PFSK-1 (cell line): Measurements from ENCODE around the gene CTIF.

Source experiments
- POLR2AphosphoS5 ChIP-seq: IDR thresholded peaks from 2 replicates; pipeline ENCODE4 v1.6.1; 2012; ENCODE audit warnings: low read depth, mild to moderate bottlenecking, control low read depth, low read length, moderate library complexity
- TF ChIP-seq, protein P1 (sequence below), 2 experiments: IDR thresholded peaks; 2 replicates each; pipeline versions ENCODE4 v1.6.1 to v1.8.0; 2011 to 2012; ENCODE audit warnings: low read depth in 2 of 2, low read length in 2 of 2, control low read depth in 1 of 2, inconsistent platforms in 1 of 2, mild to moderate bottlenecking in 1 of 2, moderate library complexity in 1 of 2; ENCODE audit not compliant: insufficient read depth in 1 of 2

DNA sequence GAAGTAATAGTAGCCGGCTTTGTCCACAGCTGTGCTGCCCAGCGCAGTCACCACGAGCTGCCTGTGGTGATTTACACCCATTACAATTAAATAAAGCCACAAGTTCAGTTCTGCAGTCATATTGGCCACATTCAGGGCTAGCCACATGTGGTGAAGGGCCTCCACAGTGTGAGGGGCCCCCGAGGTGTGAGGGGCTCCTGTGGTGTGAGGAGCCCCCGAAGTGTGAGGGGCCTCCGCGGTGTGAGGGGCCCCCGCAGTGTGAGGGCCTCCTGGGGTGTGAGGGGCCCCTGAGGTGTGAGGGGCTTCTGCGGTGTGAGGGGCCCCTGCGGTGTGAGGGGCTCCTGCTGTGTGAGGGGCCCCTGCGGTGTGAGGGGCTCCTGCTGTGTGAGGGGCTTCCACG lies 191.2 kb downstream of the CTIF start:
- TF ChIP-seq, protein P1, sequence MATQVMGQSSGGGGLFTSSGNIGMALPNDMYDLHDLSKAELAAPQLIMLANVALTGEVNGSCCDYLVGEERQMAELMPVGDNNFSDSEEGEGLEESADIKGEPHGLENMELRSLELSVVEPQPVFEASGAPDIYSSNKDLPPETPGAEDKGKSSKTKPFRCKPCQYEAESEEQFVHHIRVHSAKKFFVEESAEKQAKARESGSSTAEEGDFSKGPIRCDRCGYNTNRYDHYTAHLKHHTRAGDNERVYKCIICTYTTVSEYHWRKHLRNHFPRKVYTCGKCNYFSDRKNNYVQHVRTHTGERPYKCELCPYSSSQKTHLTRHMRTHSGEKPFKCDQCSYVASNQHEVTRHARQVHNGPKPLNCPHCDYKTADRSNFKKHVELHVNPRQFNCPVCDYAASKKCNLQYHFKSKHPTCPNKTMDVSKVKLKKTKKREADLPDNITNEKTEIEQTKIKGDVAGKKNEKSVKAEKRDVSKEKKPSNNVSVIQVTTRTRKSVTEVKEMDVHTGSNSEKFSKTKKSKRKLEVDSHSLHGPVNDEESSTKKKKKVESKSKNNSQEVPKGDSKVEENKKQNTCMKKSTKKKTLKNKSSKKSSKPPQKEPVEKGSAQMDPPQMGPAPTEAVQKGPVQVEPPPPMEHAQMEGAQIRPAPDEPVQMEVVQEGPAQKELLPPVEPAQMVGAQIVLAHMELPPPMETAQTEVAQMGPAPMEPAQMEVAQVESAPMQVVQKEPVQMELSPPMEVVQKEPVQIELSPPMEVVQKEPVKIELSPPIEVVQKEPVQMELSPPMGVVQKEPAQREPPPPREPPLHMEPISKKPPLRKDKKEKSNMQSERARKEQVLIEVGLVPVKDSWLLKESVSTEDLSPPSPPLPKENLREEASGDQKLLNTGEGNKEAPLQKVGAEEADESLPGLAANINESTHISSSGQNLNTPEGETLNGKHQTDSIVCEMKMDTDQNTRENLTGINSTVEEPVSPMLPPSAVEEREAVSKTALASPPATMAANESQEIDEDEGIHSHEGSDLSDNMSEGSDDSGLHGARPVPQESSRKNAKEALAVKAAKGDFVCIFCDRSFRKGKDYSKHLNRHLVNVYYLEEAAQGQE (IDR thresholded peaks at IDR 0.05; ENCODE audit: insufficient read depth in 1 of 2, low read depth in 2 of 2, low read length in 2 of 2), result no peak
- TF ChIP-seq POLR2AphosphoS5, result no peak
